Stimulated activated CD4-positive, alpha-beta T cell treated with anti-CD3 and anti-CD28 coated beads, Interleukin-1b, Interleukin-23, amount 100 ng/mL, for 24 hours (primary cell): ENCODE results near the gene GMPPA.

Experiments
- DNase-seq, 4 experiments: peaks; one replicate each; pipeline ENCODE4 v3.0.0-alpha.2; 2020; ENCODE audit warnings: low read depth in 4 of 4, low spot score in 1 of 4

The GMPPA gene

DNA sequence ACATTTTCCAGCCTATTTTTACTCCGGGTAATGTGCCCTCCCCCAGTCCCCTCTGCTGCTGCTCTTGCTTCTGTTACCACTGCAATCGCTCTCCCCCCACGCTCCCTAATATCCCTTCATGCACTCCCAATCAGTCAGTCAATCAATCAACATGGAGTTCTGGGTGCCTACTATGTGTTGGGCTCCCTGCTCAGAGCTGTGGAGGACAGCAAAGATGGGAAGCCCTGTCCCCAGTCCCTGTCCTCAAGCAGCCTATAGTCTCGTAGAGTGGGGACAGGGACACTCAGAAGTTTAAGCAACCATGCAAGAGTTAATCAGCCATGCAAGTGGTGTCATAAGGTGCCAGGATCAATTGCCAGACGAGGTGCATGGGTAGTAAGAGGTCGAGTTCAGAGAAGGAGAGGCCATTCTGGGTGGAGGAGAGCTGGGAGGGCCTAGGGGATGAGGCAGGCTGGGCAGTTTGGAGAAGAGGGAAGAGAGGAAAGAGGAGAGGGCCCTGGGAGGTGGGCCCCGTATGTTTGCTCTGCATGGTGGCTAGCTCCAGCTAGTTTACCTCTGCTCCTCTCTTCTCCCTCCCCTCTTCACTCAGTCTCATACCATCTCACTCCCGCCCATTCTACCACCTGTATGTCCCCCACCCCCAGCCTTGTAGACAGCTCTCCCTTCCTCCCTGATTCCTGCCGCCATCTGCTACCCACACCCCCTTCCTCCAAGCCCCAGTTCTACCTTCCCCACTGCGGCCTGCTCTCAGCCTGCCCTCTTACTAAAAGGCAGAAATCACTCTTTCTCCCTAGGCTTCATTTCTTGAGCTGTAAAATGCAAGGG, 19.5 kb downstream of the GMPPA start:
- no peak for DNase-seq

GRCh38 chr2:219519526-219519916, 20.8 kb downstream of the GMPPA start:
- DNase-seq: no peak

DNA sequence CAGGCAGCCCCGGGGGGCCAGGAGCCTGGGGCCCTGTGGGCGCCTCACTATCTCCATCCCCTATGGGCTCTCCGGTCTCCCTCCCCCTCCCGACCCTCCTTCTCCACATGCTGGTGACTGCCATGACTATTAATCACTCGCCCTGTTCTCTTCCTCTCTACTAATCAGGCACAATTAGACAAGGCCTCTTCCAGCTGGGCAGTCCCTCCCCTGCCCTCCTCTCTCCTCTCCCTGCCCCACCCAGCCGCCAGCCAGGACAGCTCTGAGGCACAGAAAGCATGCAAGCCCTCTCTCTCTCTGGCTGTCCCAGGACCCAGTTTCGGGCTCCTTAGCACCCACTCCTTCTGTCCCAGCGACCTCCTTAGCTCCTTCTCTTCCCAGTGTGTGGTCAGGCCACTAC, 21.4 kb downstream of the GMPPA start:
- DNase-seq: no peak

DNA sequence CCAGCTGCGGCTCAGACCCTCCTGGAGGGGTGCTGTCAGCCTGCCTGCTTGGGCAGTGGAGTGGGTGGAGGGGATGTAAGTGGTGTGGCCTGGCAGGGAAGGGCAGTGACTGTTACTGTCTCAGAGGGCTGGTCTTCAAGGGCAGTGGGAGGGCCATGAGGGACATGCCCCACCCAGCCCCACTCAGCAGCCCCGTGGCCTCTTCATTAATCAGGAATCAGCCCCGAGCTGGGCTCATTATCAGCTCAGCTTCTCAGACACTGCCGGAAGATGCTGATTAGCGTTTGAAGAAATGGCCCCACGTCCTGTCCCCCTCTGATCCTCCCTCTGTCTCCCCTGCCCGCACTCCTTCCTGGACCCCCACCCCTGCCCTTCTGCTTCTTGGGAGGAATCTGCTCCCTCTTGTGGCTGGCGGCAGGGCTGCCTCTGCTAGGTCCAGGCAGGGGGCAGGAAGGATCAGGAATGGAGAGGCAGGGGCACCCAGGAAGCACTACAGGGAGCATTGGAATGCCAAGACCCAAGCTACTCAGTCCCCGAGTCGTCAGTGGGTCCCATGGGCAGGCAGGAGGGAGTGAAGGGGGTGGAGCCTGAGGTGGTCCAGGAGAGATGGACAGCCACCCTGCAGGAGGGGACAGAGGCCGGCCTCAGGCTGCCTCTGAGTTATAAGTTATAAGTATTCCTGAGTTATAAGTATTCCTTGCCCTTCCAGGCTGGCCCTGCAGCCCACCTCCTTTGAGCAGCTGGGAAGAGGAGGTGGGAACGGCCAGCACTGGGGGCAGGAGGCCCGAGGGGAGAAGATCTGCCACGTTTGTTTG, 22.6 kb downstream of the GMPPA start:
- DNase-seq: no peak

- DNase-seq: no peak
These were observed 23.7 kb downstream of the GMPPA start for GRCh38 chr2:219522111-219523030.

- no peak for DNase-seq
These were observed 24.5 kb downstream of the GMPPA start for GRCh38 chr2:219523031-219523671.

GRCh38 chr2:219524817-219525216, 26.1 kb downstream of the GMPPA start:
- DNase-seq: no peak

GRCh38 chr2:219525533-219526232, 27.0 kb downstream of the GMPPA start:
- no peak for DNase-seq

- DNase-seq: no peak
These were observed 27.8 kb downstream of the GMPPA start for GRCh38 chr2:219526320-219527075.

GRCh38 chr2:219527076-219527394, 28.3 kb downstream of the GMPPA start:
- no peak for DNase-seq

DNA sequence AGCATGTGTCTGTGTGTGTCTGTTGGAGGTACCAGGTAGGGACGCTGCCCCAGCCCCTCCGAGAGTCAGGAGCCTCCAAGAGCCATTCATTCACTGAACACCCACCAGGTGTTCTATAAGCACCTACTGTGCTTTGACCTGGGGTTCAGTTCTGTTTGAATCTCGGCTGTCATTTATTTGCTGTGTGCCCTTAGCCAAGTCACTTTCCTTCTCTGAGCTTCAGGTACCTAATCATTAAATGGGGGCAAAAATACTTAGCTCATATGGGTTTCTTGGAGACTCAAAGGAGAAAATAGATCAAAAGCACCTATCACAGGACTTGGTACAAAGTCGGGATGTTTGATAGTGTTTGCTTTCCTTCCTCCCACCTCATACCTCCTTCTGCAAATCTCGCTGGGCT, 28.8 kb downstream of the GMPPA start:
- DNase-seq: no peak

DNA sequence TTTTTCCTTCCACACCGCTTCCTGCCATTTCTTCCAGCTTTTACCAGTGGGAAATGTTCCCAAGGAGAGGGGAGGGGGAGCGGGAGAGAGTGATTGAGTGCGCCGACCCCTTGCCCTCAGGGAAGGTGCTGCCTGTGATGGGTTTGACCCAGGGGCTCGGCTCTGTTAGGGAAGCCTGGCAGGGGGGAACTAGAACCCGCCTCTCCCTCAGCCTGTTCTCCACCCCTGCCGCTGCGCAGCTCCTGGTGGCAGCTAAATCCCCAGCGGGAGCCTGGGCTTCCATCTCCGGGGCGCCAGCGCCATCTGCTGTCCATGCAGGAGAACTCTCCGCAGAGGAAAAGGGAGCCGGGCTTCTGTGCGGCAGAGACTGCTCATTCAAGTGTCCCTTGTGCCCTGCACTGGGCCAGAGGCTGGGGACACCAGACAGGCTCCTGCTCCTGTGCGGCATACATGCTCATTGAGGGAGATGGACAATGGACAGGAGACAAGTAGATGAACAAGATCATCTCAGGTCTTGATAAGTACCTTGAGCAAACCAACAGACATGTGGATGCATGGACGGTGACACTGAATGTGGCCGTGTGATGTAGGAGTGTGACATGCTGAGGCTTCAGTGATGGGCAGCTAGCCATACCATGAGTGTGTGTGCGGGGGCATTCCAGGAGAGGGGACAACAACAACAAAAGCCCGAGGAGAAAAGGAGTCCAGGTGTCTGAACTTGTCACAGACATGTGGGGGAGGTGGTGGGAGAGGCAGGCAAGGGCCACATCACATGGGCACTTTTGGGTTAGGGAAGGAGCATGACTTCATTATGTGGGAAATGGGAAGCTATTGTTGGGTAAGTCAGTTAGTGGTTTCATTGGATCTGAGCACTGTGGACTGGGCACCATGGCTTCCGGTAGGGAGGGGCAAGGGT, 31.6 kb downstream of the GMPPA start:
- peak; percentile 73 to 84 (median 82) for DNase-seq

DNA sequence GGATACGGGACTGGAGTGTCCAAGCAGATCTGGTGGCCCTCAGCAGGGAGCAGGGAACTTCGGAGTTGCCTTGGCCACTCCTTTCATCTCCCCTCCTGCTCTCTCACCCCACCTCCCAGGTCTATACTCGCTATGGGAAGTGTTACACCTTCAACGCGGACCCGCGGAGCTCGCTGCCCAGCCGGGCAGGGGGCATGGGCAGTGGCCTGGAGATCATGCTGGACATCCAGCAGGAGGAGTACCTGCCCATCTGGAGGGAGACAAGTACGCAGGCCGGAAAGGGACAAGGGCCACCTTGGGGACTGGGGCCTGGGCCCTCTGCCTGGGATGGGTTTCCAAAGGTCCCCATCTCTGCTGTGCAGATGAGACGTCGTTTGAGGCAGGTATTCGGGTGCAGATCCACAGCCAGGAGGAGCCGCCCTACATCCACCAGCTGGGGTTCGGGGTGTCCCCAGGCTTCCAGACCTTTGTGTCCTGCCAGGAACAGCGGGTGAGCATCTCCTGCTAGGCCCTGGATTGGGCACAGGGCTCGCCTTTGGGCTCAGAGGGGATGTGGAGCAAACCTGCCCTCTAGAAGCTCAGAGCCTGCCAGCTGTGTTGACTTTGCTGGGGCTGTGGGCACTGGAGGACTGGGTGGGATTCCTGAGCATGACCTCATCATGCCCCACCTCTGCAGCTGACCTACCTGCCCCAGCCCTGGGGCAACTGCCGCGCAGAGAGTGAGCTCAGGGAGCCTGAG, 33.1 kb downstream of the GMPPA start:
- no peak for DNase-seq

- DNase-seq: no peak
These were observed 33.6 kb downstream of the GMPPA start for GRCh38 chr2:219532378-219532649.

GRCh38 chr2:219533930-219534661, 35.4 kb downstream of the GMPPA start:
- no peak for DNase-seq

DNA sequence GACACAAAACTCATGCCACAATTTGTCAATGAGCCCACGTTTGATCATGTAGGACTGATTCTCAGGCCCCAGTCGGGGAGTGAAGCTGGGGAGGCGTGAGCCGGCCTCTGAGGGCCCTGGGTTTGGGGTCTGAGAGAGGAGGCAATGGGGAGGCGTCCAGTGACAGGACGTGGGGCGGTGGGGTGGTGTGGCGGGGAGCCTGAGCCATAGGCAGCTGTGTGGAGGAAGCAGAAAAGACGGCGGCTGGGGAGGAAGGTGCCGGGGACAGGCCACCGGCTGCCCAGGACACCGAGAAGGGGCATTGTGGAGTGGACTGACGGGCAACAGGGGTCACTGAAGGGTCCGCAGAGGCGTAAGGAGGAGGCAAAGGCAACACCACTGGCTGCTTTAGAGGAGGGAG, 37.7 kb downstream of the GMPPA start:
- DNase-seq: no peak

- DNase-seq: no peak
These were observed 38.3 kb downstream of the GMPPA start for GRCh38 chr2:219536967-219537366.
